GM18861 (cell line): ENCODE results near the gene PRKAR2B.

Experiments used
- ATAC-seq: cut with Tn5 transposase; IDR thresholded peaks from one replicate; pipeline ENCODE4 v1.9.1; 2021; ENCODE audit not compliant: unreplicated experiment

The PRKAR2B gene

GRCh38 chr7:107044347-107045194, at the start of gene PRKAR2B:
Gene PRKAR2B (plus strand): TSS chr7:107044705. CDS start chr7:107044908, 203 bp downstream.
- ATAC-seq, result peak; percentile 84

GRCh38 chr7:106994833-106995232, 49.7 kb upstream of the PRKAR2B start:
- ATAC-seq, result no peak

- ATAC-seq, result no peak
These were observed 46.8 kb upstream of the PRKAR2B start for GRCh38 chr7:106997487-106998271.

- ATAC-seq, result no peak
These were observed 45.5 kb upstream of the PRKAR2B start for GRCh38 chr7:106999023-106999422.

- no peak for ATAC-seq
These were observed 43.0 kb upstream of the PRKAR2B start for GRCh38 chr7:107001490-107001889.

GRCh38 chr7:107002126-107002525, 42.4 kb upstream of the PRKAR2B start:
- no peak for ATAC-seq

GRCh38 chr7:107002529-107002998, 41.9 kb upstream of the PRKAR2B start:
- no peak for ATAC-seq

- ATAC-seq, result no peak
These were observed 37.3 kb upstream of the PRKAR2B start for GRCh38 chr7:107007007-107007891.

GRCh38 chr7:107007892-107008287, 36.6 kb upstream of the PRKAR2B start:
- ATAC-seq, result no peak

- no peak for ATAC-seq
These were observed 34.7 kb upstream of the PRKAR2B start for GRCh38 chr7:107009846-107010203.

- ATAC-seq, result no peak
These were observed 31.8 kb upstream of the PRKAR2B start for GRCh38 chr7:107012691-107013090.

- ATAC-seq, result no peak
These were observed 30.0 kb upstream of the PRKAR2B start for GRCh38 chr7:107014387-107015023.

GRCh38 chr7:107016312-107016711, 28.2 kb upstream of the PRKAR2B start:
- no peak for ATAC-seq

GRCh38 chr7:107017965-107018719, 26.4 kb upstream of the PRKAR2B start:
- ATAC-seq, result no peak

- ATAC-seq, result no peak
These were observed 24.1 kb upstream of the PRKAR2B start for GRCh38 chr7:107020400-107020799.

GRCh38 chr7:107021600-107021999, 22.9 kb upstream of the PRKAR2B start:
- no peak for ATAC-seq

- no peak for ATAC-seq
These were observed 20.9 kb upstream of the PRKAR2B start for GRCh38 chr7:107023522-107024151.

- ATAC-seq, result no peak
These were observed 19.6 kb upstream of the PRKAR2B start for GRCh38 chr7:107024906-107025305.

- ATAC-seq, result no peak
These were observed 18.9 kb upstream of the PRKAR2B start for GRCh38 chr7:107025449-107026103.
